ENCODE results near the gene DCAF17.

DCAF17 gene

GRCh38 chr2:171521361-171522051 lies 87.5 kb downstream of the DCAF17 start:
- peak overlapping the region; percentile 86 for H3K4me3 ChIP-seq (ENCODE audit: low read depth, low read length)

DNA sequence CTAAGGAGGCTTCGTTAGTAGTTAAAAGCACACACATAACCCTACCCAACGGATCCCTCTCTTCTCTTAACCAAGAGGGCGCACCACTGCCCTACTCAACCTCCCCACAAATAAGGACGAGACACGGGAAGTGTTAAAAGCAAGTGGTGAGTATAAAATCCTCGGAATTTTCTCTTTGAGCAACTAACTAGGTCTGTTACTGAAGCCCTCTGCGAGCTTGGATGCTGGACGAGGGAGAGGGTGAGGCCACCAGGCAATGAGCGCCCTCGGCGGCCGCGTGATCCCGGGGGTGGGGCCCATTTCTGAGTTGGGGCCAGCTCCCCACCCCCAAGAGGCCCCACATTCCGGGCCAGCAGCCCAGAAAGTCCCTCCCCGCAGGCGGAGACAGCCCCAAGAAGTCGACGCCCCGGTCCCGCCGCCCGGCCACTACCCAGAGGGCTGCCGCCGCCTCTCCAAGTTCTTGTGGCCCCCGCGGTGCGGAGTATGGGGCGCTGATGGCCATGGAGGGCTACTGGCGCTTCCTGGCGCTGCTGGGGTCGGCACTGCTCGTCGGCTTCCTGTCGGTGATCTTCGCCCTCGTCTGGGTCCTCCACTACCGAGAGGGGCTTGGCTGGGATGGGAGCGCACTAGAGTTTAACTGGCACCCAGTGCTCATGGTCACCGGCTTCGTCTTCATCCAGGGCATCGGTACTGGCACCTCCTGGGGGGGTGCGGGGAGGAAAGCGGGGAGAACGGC lies 88.2 kb downstream of the DCAF17 start, which contains the start of gene CYBRD1:
CYBRD1 (plus strand) TSS at position 423 of the 736 bp plus-strand sequence; CDS start at position 495, 72 bp downstream.
- H3K4me3 ChIP-seq (ENCODE audit: low read depth, low read length), result peak within 1 kb of the TSS; percentile 86

More at GRCh38 chr2:171521361-171522051, 87.5 kb downstream of the DCAF17 start:
- TF ChIP-seq, protein P1, sequence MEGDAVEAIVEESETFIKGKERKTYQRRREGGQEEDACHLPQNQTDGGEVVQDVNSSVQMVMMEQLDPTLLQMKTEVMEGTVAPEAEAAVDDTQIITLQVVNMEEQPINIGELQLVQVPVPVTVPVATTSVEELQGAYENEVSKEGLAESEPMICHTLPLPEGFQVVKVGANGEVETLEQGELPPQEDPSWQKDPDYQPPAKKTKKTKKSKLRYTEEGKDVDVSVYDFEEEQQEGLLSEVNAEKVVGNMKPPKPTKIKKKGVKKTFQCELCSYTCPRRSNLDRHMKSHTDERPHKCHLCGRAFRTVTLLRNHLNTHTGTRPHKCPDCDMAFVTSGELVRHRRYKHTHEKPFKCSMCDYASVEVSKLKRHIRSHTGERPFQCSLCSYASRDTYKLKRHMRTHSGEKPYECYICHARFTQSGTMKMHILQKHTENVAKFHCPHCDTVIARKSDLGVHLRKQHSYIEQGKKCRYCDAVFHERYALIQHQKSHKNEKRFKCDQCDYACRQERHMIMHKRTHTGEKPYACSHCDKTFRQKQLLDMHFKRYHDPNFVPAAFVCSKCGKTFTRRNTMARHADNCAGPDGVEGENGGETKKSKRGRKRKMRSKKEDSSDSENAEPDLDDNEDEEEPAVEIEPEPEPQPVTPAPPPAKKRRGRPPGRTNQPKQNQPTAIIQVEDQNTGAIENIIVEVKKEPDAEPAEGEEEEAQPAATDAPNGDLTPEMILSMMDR (IDR thresholded peaks at IDR 0.05; ENCODE audit: borderline replicate concordance, insufficient read depth, low read depth, low read length), result no peak

GRCh38 chr2:171522788-171523087 lies 88.7 kb downstream of the DCAF17 start:
- peak overlapping the region; percentile 86 for H3K4me3 ChIP-seq (ENCODE audit: low read depth, low read length)
- TF ChIP-seq, protein P1 (IDR thresholded peaks at IDR 0.05; ENCODE audit: borderline replicate concordance, insufficient read depth, low read depth, low read length), result no peak

More for the DNA sequence above, 88.2 kb downstream of the DCAF17 start, which contains the start of gene CYBRD1:
- TF ChIP-seq, protein P1 (IDR thresholded peaks at IDR 0.05; ENCODE audit: borderline replicate concordance, insufficient read depth, low read depth, low read length), result no peak

DNA sequence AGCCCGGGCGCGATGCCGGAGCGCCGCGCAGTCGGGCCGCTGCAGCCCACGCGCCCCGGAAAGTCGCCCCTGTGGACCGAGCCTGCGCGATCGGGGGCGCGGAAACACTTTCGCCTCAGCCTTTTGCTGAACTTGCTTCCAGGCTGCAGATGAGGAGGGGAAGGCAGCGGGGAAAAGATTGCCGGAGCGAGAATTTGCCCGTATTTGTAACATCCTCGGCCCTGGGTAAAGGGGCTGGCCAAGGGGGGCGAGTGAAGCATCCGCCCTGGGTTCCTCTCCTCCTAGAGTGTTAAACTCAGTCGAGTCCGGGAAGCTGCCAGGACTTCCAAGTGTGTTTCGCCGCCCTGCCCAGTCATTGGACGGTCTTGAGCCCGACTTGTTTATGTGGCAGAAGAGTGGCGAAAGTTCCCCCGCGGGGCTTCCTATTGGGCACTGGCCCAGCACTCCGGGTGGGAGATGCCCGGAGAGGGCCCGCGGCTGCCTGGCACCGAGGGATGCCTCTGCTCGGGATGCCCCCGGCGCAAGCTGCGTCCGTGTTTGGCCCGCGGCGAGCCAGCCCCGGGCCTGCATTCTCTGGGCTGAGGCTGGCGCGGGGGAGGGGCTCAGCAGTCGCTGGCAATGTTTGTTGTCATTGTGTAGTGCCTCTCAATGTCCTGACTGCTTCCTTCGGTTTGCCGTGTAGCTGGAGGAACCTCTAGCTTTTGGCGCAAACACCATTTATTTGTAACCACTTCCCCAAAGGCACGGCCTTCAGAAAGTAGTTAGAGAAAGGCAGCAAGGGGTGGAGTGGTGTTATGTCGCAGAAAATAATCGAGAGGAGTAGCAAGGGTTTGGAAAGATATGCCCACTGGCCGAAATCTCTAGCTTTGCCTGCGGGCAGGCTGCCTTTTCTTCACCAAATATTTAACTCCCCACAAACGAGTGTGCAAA lies 89.3 kb downstream of the DCAF17 start:
- TF ChIP-seq, protein P1 (IDR thresholded peaks at IDR 0.05; ENCODE audit: borderline replicate concordance, insufficient read depth, low read depth, low read length), result no peak
- H3K4me3 ChIP-seq (ENCODE audit: low read depth, low read length), result peak overlapping the region; percentile 86

DNA sequence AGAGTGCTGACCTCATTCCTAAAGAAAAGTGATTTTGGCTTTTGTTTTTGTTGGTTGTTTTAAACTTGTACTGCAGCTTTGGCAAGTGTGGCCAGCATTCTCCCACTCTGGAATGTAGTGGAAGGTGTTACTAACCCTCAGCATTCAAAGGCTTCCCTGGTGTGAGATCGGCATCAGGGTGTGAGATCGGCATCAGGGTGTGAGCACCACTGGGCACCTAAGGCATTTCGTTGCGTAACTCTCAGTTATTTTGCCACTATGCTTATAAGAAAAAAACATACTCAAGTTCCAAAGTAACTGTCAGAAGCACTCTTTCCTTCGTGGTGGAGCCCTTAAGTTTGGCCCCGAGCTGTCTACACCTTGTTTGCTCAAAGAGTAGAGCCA lies 90.0 kb downstream of the DCAF17 start:
- peak overlapping the region; percentile 86 for H3K4me3 ChIP-seq (ENCODE audit: low read depth, low read length)

DNA sequence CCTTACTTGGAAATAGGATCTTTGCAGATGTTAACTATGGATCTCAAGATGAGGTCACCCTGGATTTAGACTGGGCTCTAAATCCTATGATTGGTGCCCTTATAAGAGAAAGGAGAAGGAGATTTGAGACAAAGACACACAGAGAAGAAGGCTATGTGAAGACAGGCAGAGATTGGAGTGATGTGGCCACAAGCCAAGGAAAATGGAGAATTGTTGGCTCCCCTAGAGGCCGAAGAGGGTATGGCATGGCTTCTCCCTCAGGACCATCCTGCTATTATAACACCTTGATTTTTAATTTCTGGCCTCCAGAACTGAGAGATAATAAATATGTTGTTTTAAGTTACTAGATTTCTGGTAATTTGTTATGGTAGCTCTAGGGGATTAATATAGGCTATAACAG lies 95.9 kb downstream of the DCAF17 start:
- TF ChIP-seq, protein P1 (IDR thresholded peaks at IDR 0.05; ENCODE audit: borderline replicate concordance, insufficient read depth, low read depth, low read length), result peak; percentile 74
- H3K4me3 ChIP-seq (ENCODE audit: low read depth, low read length), result no peak overlapping the region

More for the DNA sequence above, 90.0 kb downstream of the DCAF17 start:
- TF ChIP-seq, protein P1 (IDR thresholded peaks at IDR 0.05; ENCODE audit: borderline replicate concordance, insufficient read depth, low read depth, low read length), result no peak
